DMS53 treated with DMSO at 0.1 percent for 48 hours (cell line): ENCODE results near the gene FHOD3.

Source experiments
- DNase-seq: peaks from one replicate; lab custom pipeline; 2025; ENCODE audit not compliant: unreplicated experiment; lab: John Stamatoyannopoulos, UW

Gene FHOD3

GRCh38 chr18:36649205-36649604, 351.7 kb downstream of the FHOD3 start:
- no peak for DNase-seq

DNA sequence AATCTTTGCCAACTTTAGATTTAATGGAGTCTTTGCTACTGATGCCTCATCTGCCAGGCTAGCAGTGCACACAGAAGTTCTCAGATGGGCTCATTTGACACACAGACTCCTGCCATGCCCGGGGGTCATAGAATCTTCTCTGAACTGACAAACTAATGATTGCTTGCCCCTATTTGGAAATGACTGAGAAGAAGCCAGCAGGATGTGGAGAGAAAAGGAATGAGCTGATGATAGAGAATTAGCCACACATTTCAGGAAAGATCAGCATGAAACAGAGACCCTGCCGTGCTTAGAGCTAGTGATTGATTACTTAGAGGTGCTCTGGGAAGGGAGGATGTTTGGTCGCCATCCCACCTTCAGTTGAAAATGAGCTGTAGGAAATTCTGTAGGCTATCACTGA, 352.8 kb downstream of the FHOD3 start:
- no peak for DNase-seq

GRCh38 chr18:36650906-36651305, 353.4 kb downstream of the FHOD3 start:
- no peak for DNase-seq

DNA sequence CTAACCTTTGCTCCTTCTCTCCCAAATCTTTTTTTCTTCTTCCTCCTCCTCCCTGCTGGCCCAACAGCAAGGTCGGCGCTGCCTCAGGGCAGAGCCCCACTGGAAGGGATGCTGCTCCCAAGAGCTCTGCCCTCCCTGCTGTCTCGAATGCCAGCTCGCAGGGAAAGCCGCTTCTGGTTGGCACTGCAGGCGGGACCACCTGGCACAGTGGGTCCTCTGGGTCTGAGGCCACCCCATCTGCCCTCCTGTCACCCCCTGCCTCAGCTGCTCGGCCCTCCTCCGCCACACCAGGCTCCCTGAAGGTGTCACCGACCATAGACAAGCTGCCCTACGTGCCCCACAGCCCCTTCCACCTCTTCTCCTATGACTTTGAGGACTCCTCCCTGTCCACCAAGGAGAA, 355.0 kb downstream of the FHOD3 start:
- DNase-seq: no peak

DNA sequence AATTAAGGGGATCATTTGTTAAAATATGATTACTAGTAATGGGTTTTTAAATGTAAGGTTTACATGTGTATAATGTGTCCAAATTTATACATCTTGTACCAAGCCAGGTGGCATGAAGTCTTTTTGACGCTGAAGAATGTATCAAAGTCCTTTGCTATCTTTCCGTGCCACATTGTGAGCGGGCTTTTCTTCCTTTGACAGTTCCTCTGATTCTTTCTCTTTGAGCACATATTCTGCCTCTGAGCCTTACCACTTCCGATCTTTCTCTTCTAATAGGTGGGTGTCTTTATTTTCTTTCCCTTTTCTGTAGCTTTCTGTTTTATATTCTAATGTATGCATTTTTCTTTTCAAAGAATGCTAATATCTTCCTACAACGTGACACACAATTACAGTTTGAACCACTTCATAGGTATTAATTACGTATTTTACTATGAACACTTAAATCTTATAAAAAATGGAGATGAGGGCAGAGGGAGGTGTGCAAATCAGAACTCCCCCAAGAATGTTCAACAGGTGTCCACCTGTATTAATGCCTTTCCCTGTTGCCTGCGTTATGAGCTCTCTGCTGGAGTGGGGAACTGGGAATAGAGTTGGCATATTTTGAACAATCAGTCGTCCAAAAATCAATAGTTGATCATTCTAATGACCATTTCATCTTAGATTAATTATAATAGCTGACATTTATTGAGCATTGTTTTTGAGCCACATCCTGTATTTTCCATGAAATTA, 355.8 kb downstream of the FHOD3 start:
- DNase-seq: no peak

GRCh38 chr18:36653870-36654269, 356.4 kb downstream of the FHOD3 start:
- DNase-seq: no peak

GRCh38 chr18:36655074-36655473, 357.6 kb downstream of the FHOD3 start:
- DNase-seq: no peak

DNA sequence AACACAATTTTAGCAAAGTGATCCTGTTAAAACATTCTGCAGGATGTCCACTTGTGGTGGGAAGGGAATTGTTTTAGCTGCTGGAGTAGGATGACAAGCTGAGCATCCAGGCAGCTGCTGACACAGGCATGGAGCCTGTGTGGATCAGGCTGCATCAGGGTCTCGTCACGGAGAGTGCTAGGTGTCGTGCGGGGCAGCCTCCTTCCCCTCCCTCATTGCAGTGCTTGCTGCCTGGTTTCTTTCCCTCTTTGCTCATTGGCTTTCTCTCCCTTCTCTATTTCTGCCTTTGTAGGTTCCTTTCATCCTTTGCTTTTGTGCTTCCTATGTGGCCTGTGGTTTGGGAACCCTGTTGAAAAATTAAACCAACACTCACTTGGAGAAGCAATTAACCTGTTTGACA, 358.4 kb downstream of the FHOD3 start:
- no peak for DNase-seq

GRCh38 chr18:36658611-36659010, 361.1 kb downstream of the FHOD3 start:
- no peak for DNase-seq

GRCh38 chr18:36660311-36660710, 362.8 kb downstream of the FHOD3 start:
- no peak for DNase-seq

- DNase-seq: no peak
These were observed 364.5 kb downstream of the FHOD3 start for GRCh38 chr18:36661999-36662398.

- DNase-seq: no peak
These were observed 365.8 kb downstream of the FHOD3 start for GRCh38 chr18:36663312-36663711.

DNA sequence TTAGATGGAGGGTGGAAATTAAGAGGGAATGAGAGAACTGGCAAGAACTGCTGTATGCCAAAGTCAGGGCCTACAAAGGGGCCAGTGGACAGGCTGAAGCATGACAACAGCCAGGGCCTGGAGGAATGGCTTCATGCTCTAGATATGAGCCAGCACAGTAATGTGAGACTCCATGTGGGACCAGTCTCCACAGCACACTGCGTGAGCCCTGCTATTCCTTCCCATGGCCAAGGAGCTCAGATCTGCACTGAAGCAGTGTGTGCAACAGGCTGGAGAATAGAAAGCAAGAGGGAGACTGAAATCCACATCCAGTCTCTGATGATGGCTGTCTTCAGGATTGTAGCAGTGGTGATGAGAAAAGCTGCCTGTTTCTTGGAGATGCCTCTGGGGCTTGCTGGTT, 368.4 kb downstream of the FHOD3 start:
- DNase-seq: no peak

GRCh38 chr18:36667811-36668210, 370.3 kb downstream of the FHOD3 start:
- DNase-seq: no peak

DNA sequence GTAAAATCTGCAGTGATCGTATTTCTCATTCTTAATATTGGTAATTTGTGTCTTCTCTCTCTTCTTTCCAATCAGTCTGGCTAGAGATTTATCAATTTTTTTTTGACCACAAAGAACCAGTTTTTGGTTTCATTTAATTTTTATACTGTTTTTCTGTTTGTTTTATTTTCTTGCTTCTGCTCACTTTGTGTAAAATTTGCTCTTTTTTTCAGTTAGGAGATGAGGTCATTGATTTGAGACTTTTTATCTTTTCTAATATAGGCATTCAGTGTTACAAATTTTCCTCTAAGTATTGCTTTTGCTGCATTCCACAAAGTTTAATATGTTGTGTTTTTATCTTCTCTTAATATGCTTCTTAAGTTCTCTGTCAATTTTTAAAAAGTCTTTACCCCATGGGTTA, 370.8 kb downstream of the FHOD3 start:
- no peak for DNase-seq

- no peak for DNase-seq
These were observed 375.2 kb downstream of the FHOD3 start for GRCh38 chr18:36672437-36673344.

GRCh38 chr18:36673452-36673851, 375.9 kb downstream of the FHOD3 start:
- no peak for DNase-seq

DNA sequence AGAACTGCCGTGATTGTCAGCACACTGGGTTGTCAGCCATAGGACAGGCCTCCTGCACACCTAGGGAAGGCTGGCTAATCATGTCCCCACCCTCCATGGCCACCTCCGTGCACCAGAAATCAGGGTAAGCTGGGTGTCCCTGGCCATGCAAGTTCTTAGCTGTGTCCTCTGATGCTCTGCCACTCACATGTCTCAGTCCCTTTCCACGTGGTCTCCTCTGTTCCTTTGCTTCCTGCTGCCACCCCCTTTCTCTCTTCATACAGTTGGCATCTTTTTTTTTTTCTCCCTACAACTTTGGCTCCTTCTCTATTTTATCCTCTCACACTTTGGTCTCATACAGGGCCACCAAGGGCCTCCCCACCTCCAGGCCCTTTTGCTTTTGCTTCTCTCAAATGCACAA, 377.6 kb downstream of the FHOD3 start:
- no peak for DNase-seq

- DNase-seq: no peak
These were observed 378.0 kb downstream of the FHOD3 start for GRCh38 chr18:36675542-36675941.

DNA sequence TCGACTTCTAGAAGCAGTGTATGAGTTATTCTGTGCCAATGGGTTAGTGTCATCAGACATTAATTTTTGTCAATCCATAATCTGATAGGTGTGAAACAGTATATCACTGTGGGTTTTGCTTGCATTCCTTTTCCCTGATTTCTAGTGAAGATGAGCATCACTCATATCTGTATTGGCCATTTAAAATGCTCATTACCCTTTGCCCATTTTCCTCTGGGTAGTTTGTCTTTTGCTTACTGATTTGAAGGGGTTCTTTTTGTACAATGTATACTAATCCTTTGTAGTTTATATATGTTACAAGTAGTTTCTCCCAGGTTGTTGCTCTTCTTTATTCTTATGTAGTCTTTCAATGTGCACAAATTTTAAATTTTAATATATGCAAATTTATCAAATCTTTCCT, 379.1 kb downstream of the FHOD3 start:
- DNase-seq: no peak

DNA sequence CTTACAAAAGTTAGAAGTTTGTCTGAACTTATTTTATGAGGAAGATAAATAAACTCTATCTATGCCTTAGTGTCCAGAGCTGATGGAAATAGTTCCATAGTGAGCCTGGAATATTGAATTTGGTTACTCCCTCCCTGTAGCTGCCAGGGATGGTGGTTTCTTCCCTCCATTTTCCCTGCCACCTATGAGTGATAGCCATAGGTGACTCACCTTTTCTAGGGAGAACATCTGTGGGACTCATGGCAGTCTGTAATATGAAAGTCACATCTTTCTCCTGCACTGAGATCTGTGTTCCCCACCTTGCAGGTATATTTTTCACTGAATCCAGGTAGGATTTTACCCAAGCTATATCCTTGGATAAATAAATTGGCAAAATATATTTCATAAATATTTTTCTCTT, 382.5 kb downstream of the FHOD3 start:
- no peak for DNase-seq

DNA sequence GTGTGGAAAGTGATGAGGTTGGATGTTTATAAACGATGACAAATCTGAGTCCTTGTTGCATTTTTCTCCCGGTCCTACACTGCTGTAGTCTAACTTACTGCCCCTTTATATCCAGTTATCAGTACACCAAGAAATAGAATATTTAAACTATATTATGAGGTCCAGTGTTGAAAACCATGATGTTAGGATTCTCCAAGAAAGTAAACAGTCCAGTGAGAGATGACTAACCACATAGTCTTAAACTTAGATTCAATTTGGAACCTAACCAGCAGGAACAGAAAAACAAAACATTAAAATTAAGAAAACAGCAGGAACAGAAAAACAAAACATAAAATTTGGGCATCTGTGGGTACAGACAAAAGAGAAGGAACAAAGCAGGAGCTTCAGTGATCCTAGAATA, 388.1 kb downstream of the FHOD3 start:
- DNase-seq: no peak
